Measurements from ENCODE around the gene FOXC1.

The FOXC1 gene

DNA sequence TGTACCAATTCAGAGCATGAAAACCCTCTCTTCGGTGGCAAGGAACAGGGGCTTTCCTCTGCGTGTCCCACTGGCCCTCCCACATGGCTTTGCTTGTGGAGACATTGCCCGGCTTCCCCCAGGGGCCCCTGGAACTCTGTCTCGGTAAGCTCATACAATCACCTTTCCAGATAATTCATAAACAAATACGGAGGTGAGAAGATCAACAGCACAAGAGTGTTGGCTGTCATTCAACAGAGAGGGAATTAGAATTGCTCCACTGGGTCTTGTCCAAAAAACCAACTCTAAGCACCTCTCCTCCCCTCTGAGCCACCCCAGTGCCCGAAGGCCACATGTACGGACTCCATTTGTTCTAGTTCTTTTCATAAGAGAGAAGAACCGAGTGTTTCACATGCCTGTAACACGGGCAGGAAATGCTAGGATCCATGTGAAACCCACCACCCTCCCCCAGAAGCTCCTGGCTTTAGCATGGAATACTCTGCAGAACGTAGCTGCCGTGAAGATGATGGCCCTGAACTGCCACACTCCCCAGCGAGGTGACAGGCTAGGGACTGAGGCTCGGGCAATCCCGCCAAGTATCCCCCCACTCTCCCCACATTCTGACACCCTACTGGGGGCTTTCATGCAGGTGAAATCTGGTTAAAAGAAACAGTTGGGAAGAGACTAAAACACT is 24.6 kb upstream of the FOXC1 start:
- no peak for DNase-seq (ENCODE audit: low spot score)

DNA sequence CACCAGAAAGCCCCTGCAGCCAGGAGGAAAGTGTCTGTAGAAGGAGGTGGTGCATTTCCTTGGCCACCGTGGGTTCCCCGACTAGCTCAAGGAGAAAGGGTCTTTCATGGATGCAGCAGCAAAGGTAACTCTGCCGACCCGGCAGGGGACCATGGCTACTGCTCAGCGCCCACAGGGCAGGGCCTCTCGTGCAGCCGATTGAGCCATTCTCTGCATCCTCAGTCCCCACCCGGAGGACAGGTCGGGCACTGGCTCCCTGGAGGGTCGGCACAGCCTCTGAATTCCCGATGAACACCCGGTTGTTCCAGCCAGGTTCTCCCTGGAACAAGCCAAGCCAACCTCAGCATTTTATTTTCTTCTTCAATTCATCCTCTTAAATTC is 24.1 kb upstream of the FOXC1 start:
- DNase-seq (ENCODE audit: low spot score): no peak

DNA sequence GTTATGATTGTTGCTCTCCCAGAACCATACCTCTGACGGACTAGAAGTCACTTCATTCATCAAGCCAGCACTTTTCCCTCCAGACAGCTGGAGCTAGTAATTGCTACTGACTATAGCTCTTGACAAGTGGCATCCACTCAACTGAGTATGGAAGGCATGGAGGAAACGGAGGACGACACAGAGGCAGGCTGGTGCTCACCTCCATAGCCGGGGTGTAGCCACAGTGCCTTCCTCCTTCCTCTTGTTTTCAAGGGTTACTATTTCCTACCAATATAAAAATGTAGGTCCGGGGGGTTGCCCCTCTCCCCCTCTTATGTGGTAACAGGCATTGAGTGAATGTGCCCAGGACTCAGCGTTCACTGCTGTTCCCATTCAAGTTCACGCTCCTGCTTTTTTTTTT is 23.5 kb upstream of the FOXC1 start:
- DNase-seq (ENCODE audit: low spot score): no peak

DNA sequence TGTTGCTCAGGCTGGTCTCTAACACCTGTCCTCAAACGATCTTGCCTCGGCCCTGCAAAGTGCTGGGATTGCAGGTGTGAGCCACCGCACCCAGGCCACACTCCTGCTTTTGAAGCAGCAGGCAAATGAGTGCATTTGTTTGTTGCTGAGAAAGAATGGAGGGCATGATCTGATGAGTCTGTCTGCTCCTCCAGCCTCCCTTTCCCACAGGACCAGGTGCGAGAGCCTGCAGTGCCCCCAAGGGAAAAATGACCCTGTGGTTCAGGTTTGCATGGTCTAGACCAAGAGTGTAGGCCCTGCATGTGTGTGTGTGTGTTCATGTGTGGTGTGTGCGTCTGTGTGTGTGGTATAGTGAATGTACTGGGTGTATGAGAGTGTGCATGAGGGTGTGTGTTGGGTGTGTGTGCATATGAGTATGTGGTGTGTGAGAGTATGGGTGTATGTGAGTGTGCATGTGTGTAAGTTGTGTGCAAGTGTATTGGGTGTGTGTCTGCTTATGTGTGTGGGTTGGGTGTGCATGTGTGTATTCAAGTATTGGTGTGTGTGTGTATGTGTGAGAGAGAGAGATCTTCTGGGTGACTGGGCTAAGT is 22.8 kb upstream of the FOXC1 start:
- DNase-seq (ENCODE audit: low spot score): no peak

DNA sequence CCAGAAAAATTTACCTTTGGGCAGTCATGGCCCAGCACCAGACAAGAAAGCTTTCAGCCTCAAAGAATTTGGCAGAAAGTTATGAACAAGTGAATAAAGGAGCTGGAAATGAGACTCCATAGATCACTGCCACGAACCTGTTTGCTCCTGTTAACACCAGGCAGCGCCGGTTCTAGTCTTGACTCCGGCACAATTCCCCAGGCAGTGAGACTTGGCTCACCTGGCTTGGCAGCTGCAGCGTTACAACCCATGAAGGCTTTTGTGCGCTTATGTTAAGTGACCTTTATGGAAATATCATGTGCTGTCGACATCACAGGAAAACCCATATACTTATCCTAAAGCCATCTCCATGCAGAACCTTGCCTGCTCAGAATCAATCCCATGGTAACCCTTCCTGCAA is 22.2 kb upstream of the FOXC1 start:
- DNase-seq (ENCODE audit: low spot score): no peak

DNA sequence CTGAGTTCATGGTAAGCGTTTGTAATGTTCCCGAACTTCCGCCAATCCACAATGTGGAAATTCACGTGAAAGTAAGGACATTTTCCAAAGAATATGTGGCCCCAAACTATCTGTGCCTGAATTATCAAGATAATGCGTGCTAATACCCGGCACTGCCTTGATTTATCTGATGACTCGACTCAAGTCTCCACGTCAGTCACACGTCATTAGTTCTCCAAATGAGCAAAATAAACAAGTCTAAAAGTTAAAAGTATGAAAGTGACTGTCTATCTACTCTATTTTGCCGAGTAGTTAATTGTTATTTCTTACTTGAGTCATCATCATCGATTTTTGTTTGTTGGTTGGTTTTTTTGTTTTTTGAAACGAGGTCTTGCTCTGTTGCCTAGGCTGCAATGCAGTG is 21.7 kb upstream of the FOXC1 start:
- no peak for DNase-seq (ENCODE audit: low spot score)

DNA sequence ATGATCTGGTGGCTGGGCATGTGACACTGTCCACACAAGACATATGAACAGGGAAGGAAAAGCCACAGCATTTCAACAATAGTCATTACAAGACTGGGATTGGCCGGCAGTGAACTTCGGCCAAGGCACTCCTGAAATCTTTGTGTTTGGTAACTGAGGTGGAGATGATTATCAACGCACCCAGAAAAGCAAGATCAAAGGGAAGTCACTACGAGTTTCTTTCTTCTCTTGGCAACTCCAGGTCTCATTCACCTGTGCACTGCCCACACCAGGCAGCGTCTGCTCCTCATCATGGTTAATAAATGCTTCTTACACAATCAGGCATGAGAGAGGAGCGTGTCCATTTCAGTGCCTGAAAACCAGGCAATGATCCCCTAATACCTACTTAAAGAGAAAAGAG is 20.5 kb upstream of the FOXC1 start:
- DNase-seq (ENCODE audit: low spot score): no peak

DNA sequence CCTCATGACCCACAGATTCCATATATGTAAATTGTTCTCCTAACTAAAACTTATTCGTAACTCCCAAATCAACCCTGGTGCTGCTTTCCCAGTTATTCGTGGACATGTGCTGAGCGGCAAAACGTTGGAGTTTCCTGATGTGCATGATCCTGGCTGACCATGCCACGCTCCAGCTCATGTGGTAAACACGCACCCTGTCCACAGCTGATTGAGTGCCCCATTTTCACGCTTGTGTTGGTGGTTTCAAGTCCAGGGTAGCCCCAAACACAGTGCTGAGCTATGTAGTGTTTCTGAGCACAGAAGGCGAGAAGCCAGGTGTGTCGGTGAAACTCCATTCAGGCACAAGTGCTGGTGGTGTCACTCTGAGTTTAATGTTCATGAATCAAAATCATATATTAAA is 19.1 kb upstream of the FOXC1 start:
- DNase-seq (ENCODE audit: low spot score): no peak

DNA sequence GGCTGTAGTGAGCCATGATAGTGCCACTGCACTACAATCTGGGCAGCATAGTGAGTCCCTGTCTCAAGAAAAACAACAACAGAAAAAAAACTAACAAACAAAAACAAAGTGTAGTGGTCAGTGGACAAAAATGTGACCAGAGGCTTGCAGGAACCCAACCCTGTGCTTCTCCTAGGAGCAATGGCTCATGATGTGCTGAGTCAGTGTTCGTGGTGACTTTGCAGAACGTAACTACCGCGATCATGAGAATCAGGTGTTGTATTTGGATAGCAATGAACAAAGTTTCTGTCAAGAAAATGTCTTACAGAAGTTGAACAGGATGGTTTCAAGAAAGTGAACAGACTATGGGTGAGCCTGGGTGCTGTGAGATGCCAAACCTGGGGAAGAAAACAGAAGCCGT is 18.5 kb upstream of the FOXC1 start:
- no peak for DNase-seq (ENCODE audit: low spot score)

DNA sequence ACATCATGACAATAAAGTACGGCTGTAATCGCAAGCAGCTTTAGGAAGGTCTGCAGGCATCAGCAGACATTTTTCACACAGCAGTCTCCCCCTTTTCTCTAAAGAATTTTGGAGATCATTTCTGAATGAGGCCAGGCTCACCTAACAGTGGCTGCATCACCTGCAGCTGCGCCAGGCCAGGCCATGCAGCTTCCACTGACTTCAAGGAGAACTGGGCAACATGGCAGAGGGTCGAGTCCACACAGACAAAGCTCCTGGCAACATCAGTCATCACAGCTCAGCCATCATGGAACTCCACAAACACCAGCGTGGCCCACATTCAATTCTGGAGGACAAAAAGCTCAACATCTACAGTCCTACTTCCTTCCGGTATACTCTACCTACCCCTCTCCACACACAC is 17.8 kb upstream of the FOXC1 start:
- no peak for DNase-seq (ENCODE audit: low spot score)

DNA sequence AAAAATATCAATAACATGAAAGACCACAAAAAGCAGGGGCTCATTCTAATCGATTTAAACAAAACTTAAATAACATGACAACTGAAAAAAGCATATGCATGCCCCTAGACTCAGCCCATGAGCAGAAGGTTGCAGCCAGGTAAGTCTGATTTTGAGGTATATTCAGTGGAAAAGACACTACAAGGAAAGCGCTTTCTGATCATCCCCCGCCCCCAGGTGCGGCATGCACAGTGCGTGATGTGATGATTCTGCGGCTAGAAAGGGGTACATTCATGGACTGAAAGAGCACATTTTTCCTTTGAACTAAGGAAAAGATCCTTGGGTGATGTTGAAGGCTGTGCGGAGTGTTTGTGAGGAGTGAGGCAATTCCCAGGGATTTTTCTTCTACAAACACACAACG is 16.9 kb upstream of the FOXC1 start:
- DNase-seq (ENCODE audit: low spot score): no peak

DNA sequence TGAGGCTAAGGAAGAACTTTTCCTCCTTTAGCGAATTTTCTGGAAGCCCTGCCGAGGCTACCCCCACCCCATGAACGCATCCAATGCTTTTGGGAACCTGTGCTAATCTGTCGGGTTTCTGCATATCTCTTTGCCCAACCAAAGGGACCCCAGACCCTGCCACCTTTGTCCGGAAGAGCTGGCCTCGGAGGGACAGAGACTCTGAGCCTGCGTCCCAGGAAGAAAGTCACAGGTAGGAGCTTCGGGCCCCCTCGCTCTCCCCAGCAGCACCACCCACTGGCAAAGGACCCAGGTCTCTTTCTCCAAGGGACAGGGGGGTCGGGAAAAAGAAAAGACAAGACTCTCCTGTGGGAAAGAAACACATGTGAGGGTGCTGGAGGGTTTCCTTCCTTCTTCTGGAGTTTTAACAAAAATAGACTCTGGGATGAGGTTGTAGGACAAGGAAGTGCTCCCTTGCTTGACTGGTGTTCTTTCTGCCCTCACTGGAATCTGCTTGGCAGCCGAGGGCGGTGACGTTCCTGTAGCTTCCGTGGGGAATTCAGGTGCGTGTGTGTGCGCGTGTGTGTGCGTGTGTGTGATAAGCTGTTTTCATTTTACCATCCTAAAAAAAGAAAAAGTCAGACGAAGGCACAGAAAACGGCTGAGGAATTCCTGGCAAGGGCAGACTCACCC is 16.3 kb upstream of the FOXC1 start:
- DNase-seq (ENCODE audit: low spot score): no peak

DNA sequence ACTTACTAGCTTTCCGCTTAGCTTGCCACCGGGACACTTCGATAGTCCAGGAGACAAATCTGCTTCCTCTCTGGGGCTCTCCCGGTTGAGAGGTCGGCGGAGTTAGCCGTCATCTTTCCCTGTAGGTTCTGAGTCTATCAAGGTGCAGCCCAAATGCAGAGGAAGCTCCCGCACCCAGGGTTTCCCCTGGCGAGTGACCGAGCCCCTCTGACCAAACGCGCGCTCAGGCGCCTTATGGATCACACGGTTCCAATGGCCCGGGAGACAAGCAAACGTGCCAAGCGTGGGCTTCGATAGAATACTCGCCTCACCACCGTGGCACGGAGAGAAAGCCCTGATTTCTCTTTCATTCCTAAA is 15.8 kb upstream of the FOXC1 start:
- no peak for DNase-seq (ENCODE audit: low spot score)

DNA sequence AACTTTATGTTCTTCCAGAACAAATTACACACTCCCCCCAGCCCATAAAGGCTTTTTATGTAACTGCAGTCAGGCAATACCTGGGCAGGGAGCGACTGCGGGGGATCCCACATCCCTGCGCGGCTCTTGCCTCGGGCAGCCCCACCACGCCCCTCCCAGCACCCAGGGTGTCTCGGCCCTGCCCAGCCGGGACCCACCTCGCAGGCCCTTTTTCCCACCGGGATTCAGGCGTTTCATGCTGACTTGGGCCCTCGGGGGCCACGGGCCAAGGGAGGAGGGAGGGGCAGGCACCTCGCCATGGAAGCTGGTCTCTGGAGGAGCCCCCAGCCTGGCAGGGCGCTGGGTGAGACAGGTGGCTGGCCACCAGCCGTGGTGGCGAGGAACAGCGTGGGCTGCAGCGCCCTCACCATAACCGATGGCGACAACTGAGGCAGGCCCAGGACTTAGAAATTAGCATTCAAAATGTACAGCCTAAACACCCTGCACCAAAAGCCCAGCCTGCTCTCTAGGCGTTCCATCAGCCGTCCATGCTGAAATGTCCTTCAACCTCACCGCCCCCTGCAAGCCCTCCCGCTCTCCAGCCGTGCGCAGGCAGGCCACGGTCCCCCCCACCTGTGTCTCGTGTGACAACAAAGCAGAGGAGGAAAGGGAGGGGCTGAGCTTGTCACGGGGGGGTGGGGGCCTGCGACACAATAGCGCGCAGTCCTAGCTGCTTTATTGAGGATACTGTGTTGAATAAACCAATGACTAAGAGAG is 15.1 kb upstream of the FOXC1 start:
- DNase-seq (ENCODE audit: low spot score): no peak

DNA sequence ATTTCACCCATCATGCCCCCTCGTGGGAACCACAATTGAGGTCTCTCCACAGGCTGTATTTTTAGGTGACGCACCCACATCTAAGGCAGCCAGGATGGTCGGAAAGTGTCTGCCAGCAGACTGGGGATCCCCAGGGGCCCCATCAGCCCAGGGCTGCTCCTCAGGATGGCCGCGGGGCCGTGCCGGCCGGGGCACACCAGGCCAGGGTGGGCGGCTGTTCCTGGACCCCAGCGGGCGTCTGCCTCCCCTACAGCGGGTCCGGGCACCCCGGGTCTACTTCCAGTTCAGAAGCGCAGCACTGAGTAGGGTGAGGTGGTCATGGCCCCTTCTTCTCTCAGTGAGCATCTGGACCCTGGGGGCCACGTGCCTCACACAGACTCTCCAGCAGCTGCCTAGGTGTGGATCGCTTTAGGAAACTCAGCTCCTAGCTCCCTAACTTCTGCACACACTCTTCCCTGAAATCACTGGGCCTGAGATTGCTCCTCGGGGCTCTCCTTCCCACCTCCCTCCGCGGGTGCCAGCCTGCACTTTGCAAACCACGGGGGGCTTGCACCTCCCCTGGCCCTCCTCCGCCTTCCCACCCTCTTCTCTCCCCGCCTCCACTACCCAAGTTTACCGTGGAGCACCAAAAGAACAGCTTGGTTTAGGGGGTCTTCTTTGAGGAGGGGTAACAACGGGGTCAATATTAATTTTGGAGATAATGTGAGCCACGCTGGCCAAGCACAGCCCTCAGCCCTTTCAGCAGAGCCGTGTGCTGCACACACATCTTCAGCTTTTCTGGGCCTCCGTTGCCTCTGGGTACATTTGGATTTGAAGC is 14.2 kb upstream of the FOXC1 start:
- DNase-seq (ENCODE audit: low spot score): peak; percentile 47

DNA sequence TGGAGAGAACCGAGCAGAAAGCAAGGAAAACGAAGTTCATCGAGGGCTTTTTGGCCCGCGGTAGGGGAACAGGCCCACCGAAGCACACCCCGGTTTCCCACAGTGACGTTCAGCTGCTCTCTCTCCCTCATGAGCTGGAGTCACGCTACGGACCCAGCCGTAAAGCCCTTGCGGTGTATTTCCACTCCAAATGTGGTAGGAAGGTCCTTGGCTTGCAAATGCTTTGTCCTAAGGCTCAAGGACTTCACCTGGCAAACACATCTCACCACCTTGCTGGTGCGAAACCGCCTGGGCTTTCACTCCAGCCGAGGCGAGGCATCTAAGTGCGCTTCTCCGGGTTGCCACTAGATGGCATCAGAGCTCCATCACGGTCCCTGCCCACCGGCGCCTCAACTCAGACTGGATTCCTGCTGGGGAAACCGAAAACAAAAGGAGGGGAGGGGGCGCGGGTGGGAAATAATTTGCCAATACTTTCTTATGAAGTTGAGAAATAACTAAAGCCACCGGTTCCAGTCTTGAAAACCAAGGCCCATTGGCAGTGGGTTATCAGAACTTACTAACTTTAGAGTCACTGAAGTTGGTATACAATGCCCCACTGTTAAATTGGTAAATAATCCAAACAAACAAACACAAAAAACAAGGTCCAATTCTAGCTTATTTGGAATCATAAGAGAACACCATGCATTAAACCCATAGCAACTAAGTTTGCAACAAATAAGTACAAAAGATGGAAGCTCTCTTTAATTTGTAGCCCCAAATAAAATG is 13.4 kb upstream of the FOXC1 start:
- DNase-seq (ENCODE audit: low spot score): peak; percentile 86

DNA sequence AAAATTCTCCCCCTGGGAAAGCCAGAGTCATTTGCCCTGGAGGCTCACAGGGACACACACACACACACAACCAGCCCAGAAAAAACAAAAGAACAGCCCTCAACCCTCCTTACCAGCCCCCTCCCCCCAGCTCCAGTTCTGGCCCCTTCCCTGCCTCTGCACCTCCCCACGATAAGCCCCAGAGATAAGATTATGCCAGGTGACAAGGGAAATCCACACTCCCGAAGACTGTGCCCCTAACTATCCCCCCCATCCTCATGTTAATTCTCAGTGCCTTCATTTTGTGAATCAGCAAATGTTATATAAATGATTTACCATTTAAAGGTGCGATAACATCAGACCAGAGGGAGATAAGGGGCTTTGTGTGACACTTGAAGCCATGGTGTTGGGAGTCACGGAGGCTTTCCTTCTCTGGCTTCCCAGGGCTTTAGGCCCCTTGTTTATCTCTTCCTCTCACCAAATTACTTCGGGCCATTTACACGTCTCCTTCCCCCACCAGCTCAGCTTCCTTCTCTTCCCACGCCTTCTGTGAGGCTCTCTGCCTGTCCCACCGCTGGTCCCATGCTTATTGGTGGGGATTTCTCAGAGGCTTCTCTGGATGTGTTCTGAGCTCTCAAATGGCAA is 12.5 kb upstream of the FOXC1 start:
- DNase-seq (ENCODE audit: low spot score): no peak

DNA sequence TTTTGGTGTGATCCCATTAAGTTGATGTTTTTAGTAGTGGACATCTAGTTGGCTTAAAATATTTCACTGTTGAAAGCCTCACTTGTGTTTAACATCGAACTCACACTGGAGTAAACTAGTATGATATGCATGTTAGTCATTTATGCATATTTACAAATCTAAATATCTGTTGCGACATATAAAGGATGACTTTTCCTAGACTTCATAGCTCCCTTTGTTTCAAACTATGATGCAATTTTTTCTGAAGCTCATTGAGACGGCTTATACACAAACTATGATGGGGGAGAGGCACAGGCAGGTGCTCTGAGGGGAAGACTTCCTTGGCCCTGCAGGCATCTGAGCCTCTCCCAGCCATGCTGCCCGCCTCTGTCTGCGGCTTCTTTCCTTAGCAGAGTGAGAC is 11.8 kb upstream of the FOXC1 start:
- no peak for DNase-seq (ENCODE audit: low spot score)

DNA sequence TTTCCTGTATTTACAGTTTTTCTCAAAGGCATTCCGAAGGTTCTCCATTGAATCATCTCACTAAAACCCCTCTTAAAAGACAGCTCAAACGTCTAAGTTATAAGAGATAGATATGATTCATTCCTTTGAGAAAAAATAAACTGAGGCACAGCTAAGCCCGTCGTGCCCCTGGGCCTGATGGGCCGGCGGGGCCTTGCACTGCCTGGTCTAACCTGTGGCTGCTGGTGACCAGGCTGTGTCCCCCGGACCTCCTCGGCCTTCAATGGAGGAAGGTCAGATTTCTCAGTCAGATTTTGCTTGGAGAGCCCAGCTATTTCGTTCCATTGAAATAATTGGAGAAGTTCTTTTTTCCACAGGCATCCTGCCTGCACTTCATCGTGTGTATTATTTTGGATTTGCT is 11.3 kb upstream of the FOXC1 start:
- no peak for DNase-seq (ENCODE audit: low spot score)

DNA sequence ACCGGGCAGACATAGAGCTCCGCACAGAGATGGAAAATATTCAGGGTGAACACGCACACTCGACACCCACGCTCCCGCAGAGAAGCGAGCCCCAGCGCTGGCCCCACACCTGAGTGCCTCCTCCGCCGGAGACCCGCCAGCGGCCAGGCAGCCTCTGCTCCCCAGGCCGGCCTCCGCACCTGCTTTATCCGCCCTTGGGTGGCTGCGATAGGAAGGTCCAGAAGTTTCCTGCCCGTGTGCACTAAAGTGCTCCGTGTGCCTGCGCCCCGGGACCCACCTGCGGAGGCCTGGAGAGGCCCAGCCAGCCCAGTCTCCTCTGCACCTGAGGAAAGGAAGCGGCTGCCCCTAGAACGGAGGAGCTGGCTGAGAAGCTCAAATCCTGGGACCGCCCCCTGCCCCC is 10.8 kb upstream of the FOXC1 start:
- DNase-seq (ENCODE audit: low spot score): no peak

DNA sequence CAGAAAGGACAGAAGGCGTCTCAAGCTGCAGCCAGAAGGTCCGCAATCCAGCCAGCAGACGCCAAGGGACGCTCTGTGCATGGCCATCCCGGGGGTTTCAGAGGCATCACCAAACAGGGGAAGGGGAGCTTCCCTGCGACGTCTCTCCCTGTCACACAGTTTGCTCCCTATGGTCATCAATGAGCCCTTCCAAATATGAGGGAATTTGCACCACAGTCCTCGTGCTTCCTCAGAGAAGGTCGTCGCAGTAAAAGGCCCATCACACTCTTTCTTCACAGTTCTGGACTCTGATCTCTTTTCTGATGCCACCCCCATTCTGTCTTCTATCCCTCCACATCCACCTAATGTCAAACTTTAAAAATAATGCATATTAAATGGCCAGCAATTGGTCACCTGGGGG is 10.2 kb upstream of the FOXC1 start:
- DNase-seq (ENCODE audit: low spot score): no peak
